NCI-H2081 treated with DMSO at 0.1 percent for 48 hours (cell line): ENCODE results near the gene SEL1L3.

ENCODE experiments used
- DNase-seq: peaks from one replicate; lab custom pipeline; 2025; lab: John Stamatoyannopoulos, UW

SEL1L3 gene

DNA sequence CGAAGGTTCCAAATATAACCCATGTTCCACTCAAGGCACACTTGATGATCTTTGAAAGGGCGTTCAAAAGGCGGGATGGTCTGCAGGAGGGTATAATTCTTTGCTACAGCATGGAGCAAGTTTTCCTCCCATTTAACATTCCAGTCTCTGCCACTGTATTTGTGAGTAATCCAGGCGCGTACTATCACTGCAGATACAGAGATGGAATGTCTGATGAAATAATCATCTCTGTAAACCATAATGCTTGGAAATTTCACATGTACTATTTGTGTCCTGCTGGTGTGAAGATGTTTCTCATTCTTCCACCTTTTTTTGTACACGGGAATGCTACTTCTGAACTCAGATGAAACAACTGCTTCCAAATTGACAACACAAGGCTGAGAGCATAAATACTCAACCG, 15.5 kb downstream of the SEL1L3 start:
- DNase-seq = no peak

- no peak for DNase-seq
These were observed 16.7 kb downstream of the SEL1L3 start for GRCh38 chr4:25845841-25846653.

DNA sequence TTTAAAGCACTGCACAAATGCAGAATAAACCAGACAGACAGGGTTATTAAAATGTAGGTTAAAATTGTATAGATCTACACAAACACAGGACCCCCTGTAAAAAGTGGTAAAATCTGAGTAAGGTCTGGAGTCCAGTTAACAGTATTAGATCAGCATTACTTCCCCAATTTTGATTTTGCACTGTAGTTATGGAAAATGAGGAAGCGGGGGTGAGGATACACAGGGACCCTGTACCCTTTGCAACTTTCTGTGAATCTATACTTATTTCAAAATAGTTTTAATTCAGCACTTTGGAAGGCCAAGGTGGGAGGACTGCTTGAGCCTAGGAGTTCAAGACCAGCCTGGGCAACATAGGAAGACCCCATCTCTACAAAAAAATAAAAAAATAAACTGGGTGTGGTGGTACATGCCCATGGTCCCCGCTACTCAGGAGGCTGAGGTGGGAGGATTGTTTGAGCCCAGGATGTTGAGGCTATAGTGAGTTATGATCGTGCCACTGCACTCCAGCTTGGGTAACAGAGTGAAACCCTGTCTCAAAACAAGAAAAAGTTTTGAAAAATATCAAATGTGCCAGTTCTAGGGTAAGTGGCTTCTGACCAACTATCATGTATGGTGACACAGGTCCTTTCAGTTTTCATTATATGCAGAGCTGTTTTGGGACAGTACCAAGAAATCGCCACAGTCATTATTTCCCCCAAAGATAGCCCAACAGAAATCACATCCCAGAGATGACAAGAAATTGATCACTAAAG, 17.7 kb downstream of the SEL1L3 start:
- no peak for DNase-seq

DNA sequence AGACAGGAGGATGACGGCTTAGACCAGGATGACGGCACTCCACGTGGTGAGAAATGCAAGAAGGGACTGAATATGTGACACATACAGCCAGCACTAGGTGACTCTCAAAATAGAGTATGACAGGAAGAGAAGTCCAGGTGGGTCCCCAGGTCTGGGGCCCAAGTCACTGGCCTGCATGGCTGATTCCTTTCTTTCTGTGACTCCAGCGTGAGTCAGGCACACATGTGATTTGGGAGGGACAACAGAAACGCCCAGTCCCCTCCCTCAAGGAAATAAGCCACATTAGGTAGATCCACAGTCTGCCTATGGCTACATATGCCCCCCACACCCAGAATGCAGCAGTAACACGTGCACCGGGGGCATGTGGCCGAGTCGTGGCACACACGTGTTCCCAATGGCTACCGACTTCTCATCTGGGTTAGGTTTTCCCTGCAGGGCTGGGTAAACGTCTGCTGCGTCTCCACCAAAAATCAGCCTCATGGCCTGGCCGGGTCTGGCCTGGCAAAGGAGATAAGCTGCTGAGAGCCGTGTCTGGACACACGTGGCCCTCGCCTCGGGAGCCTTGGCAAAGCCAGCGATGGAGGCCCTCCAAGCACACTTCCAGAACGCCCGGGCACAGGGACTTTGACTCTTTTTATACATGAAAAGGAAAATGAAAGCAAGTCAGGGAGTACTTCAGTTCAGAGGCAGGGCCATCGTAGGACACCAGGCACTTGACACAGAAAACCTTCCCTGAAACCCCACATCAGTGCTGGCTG, 19.3 kb downstream of the SEL1L3 start:
- no peak for DNase-seq

GRCh38 chr4:25842229-25842845, 20.5 kb downstream of the SEL1L3 start:
- DNase-seq = no peak

- DNase-seq = no peak
These were observed 23.1 kb downstream of the SEL1L3 start for GRCh38 chr4:25839687-25840086.

DNA sequence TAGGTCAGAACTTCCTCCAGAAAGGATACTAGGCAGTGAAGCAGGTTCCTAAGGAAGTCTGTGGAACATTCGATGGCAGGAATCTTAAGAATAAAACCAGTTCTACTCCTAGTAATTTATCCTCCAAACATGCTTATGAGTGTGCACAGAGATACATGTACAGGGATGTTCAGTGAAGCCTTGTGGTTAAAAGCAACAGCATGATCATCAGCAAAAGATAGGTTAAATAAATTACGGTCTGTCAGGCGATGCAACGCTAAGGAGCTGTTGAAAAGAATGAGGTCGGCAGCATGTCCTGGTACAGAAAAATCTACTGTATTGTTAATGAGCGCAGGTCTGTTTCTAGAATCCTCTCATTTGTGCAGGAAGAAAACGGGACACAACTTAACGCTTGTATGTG, 23.6 kb downstream of the SEL1L3 start:
- no peak for DNase-seq

GRCh38 chr4:25838526-25838925, 24.3 kb downstream of the SEL1L3 start:
- no peak for DNase-seq

- no peak for DNase-seq
These were observed 25.7 kb downstream of the SEL1L3 start for GRCh38 chr4:25837107-25837506.

- DNase-seq = no peak
These were observed 27.4 kb downstream of the SEL1L3 start for GRCh38 chr4:25835384-25835783.

GRCh38 chr4:25834411-25835107, 28.2 kb downstream of the SEL1L3 start:
- no peak for DNase-seq

GRCh38 chr4:25830548-25830947, 32.2 kb downstream of the SEL1L3 start:
- no peak for DNase-seq

GRCh38 chr4:25827897-25828296, 34.9 kb downstream of the SEL1L3 start:
- DNase-seq = no peak

DNA sequence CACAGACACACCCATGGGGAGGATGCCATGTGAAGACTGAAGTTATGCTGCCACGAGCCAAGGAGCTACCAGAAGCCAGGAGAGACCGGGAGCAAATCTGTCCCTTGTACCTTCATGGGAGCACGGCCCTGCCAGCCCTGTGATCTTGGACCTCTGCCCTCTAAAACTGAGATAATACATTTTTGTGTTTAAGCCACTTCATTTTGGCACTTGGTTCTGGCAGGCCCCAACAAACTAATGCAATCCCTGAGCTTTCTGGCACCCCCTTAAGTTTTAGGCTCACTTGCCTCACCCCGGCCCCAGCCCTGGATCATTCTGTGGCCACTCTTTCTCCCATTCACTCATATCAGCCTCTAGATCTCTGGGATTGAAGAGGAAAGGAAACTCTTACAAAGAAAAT, 35.4 kb downstream of the SEL1L3 start:
- no peak for DNase-seq

DNA sequence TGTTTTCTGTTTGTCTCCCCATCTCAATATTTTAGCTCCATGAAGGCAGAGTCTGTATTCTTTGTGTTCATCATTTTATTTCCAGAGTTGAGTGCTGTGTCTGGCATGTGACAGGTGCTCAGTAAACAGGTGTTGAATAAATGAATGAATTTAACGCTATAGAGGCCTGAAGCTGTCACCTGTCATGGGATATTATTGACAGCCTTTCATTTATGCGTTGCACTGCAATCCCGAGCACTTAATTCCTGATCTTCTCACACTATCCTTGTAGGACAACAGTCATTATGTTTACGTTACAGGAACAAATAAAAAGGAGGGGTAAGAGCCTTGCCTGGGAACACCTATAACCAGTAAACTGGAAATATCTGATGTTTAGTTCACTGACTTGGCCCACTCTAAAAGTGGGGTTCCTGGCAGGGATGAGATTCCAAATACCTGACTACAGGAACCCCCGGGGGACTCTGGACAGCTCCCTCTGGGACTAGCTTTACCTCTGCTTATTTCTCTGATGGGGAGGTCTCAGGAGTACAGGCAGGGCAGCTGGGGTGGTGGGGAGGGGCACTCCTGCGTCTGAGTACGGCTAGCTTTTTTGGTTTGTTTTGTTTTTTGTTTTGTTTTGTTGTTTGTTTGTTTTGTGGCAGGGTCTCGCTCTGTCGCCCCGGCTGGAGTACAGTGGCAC, 36.6 kb downstream of the SEL1L3 start:
- DNase-seq = no peak

GRCh38 chr4:25823632-25824031, 39.2 kb downstream of the SEL1L3 start:
- no peak for DNase-seq

DNA sequence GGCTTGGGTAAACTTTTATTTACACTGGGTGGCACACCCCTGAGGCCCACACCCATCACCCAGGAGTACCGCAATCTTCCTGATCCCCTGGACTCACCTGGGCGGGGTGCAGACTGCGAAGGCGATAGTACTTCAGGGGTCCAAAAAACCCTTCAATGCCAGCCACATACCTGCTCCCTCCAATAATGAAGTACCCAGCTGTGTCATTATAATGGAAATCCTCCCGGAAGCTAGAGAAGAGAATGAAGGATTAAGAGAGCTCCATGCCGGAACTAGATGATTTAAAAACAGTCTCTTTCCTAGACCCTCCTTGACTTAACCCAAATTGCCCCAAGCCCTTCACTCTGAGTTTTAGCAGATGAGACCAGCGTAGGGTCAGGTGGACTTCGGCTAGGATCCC, 40.9 kb downstream of the SEL1L3 start:
- DNase-seq = no peak

GRCh38 chr4:25821267-25821666, 41.5 kb downstream of the SEL1L3 start:
- no peak for DNase-seq

DNA sequence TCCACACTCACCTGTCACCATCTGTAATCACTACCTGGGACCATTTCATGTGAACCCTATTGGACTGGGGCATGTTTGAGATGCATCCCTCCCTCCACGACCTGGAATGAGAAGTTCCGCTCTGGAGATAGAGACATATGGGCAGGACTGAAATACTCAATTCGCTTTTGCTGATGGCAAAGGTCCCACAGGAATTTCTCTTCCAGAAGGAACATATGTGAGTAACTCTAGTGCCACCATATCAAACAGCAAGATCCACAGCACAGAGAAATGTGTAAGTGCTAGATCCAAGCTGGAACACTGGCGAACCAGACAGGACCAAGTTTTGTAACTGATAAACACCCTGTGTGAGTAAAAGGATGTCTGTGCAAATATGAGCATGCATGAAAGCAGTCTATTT, 43.9 kb downstream of the SEL1L3 start:
- DNase-seq = no peak

DNA sequence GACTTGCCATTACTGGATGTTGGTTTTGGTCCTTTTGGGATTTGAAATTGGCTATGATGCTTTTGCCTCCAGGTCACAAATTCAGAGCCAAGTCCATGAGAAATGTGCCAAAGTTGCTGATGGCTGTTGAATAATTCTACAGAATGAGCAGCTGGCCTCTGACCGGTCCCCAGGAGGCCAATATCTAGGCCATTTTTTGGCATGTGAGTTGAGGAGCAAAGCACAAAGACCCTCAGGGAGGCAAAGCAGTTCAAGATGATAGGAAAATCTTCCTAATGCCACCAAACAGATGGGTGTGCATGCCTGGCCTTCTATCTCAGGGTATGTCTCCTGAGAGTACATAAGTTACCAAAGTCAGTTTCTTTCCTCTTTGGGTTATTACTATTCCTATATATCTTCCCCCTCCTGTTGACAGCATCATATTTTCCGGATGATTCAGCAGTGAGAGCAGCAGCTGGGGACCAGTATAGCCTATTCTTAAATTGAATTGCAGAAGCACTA, 44.4 kb downstream of the SEL1L3 start:
- no peak for DNase-seq
